Smooth muscle cell (in vitro differentiated cells): ENCODE data around the gene BGN. TPM values are rescaled to one million over a fixed set of nuclear protein-coding genes. Genes with fewer than 3 reads are reported as not detected.

Experiments used
- DNase-seq: peaks from one replicate; lab custom pipeline; 2025; ENCODE audit not compliant: unreplicated experiment; lab: John Stamatoyannopoulos, UW
- H2AFZ ChIP-seq: fragments of 200-600 bp; sonication (generic); 2 replicates; pipeline ENCODE4 v1.6.0; 2016; ENCODE audit warnings: antibody characterized with exemption, low read depth, mild to moderate bottlenecking
- H3F3A ChIP-seq: fragments of 200-600 bp; sonication (generic); 2 replicates; pipeline ENCODE4 v1.6.0; 2017; ENCODE audit warnings: antibody characterized with exemption, low read depth
- H3K27ac ChIP-seq: fragments of 200-600 bp; sonication (generic); 2 replicates; pipeline ENCODE4 v1.5.1; 2016; ENCODE audit warnings: low read depth, mild to moderate bottlenecking
- H3K27me3 ChIP-seq: fragments of 200-600 bp; sonication (generic); 2 replicates; pipeline ENCODE4 v1.6.1; 2016; ENCODE audit warnings: low read depth, mild to moderate bottlenecking
- H3K36me3 ChIP-seq: fragments of 200-600 bp; sonication (generic); 2 replicates; pipeline ENCODE4 v1.5.1; 2016; ENCODE audit warnings: low read depth
- H3K4me1 ChIP-seq: fragments of 200-600 bp; sonication (generic); 2 replicates; pipeline ENCODE4 v1.5.1; 2016; ENCODE audit warnings: low read depth
- H3K4me2 ChIP-seq: fragments of 200-600 bp; sonication (generic); 2 replicates; pipeline ENCODE4 v1.6.0; 2016; ENCODE audit warnings: mild to moderate bottlenecking
- H3K4me3 ChIP-seq: fragments of 200-600 bp; sonication (generic); 2 replicates; pipeline ENCODE4 v1.5.1; 2016; ENCODE audit warnings: mild to moderate bottlenecking
- H3K79me2 ChIP-seq: fragments of 200-600 bp; sonication (generic); 2 replicates; pipeline ENCODE4 v1.6.0; 2016; ENCODE audit warnings: low read depth, mild to moderate bottlenecking
- H3K9ac ChIP-seq: fragments of 200-600 bp; sonication (generic); 2 replicates; pipeline ENCODE4 v1.6.0; 2016; ENCODE audit warnings: low read depth
- H3K9me3 ChIP-seq: fragments of 200-600 bp; sonication (generic); replicated peaks from 2 replicates; pipeline ENCODE4 v1.5.1; 2016; ENCODE audit warnings: low read depth
- H4K20me1 ChIP-seq: fragments of 200-600 bp; sonication (generic); 2 replicates; pipeline ENCODE4 v1.6.0; 2016; ENCODE audit warnings: low read depth
- WGBS: methylation state at CpG from one replicate; pipeline ENCODE4 v1.1.7; 2016; ENCODE audit warnings: low lambda C conversion rate; 5-methylcytosine and 5-hydroxymethylcytosine counted together
- polyA plus RNA-seq: library from polyadenylated mRNA; unstranded; fragments of >200 nt; fragmentation: Nextera tagmentation; extraction: Ambion mirVana; gene quantifications from 2 replicates; pipeline ENCODE4 v1.2.1, GENCODE V29; 2016
- total RNA-seq: library from RNA; depleted of rRNA; stranded (reverse); fragments of >200 nt; gene quantifications from 2 replicates; pipeline ENCODE4 v1.2.3, GENCODE V29; 2014
- TF ChIP-seq, protein P1 (sequence below): fragments of 200-600 bp; sonication (generic); IDR thresholded peaks from 2 replicates; pipeline ENCODE4 v1.5.1; 2017; ENCODE audit warnings: borderline replicate concordance, mild to moderate bottlenecking, antibody characterized with exemption; ENCODE audit not compliant: insufficient read depth, poor library complexity, severe bottlenecking

The BGN gene
- total and polyA plus RNA-seq, 2 experiments from 2014 or later = 298 to 621 TPM

DNA sequence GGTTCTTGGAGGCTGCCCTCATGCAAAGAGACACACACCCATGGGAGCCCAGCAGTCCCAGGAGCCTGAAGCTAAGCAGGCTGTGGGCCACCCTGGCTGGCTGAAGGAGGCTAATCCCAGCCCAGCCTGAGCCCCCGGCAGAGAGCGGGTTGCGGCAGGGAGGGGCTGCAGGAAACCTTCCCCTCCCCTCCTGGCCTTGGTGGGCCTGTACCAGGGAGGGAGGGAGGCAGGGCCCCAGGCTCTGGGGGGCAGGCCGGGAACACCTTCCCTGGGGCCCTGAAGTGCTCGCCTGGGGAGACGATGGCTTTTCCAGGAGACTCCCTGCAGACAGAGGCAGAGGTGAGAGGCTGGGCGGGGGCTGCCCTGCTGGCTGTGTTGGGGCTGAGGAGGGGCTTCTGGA, 3.7 kb downstream of the BGN start:
- no peaks in the 10 kb centered on the region for H3K9me3 ChIP-seq
- H3K27me3 ChIP-seq = no peaks in the 10 kb centered on the region
- 81% methylated on average over 7 of the region's 7 CpGs for WGBS
- H3K27ac ChIP-seq = no peak overlapping the region
- H3K36me3 ChIP-seq = no peaks in the 10 kb centered on the region
- no peak overlapping the region for H3K9ac ChIP-seq
- peak overlapping the region; percentile 30 for H3K4me3 ChIP-seq
- TF ChIP-seq, protein P1, sequence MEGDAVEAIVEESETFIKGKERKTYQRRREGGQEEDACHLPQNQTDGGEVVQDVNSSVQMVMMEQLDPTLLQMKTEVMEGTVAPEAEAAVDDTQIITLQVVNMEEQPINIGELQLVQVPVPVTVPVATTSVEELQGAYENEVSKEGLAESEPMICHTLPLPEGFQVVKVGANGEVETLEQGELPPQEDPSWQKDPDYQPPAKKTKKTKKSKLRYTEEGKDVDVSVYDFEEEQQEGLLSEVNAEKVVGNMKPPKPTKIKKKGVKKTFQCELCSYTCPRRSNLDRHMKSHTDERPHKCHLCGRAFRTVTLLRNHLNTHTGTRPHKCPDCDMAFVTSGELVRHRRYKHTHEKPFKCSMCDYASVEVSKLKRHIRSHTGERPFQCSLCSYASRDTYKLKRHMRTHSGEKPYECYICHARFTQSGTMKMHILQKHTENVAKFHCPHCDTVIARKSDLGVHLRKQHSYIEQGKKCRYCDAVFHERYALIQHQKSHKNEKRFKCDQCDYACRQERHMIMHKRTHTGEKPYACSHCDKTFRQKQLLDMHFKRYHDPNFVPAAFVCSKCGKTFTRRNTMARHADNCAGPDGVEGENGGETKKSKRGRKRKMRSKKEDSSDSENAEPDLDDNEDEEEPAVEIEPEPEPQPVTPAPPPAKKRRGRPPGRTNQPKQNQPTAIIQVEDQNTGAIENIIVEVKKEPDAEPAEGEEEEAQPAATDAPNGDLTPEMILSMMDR = no peak
- H3F3A ChIP-seq = no peaks in the 10 kb centered on the region
- H2AFZ ChIP-seq = no peak overlapping the region
- H4K20me1 ChIP-seq = peaks cover 71% of the 10 kb centered on the region
- peaks cover 41% of the 10 kb centered on the region for H3K79me2 ChIP-seq
- H3K4me2 ChIP-seq = peak overlapping the region; percentile 78
- DNase-seq = no peak
- H3K4me1 ChIP-seq = no peaks in the 10 kb centered on the region

DNA sequence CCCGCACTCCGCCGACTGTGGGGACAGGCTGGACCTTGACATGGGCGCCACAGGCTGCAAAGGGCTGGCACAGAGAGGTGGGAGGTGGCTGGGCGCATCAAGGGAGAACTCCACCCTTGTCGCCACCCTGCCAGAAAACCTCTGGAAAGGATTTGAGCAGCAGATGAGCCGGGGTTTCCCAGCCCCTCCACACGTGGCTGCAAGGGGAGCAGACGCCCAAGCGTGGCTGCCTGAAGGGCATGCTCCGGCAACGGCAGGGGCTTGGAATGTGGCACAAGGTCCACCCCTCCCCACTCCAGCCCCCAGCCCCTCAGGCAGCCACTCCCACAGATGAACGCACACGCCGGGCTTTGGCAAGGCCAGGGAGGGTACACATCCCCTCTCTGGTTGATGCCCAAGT, 4.6 kb downstream of the BGN start:
- H2AFZ ChIP-seq = no peak overlapping the region
- H4K20me1 ChIP-seq = peaks cover 73% of the 10 kb centered on the region
- no peak overlapping the region for H3K27ac ChIP-seq
- 60% methylated on average over 14 of the region's 15 CpGs for WGBS
- peak overlapping the region; percentile 78 for H3K4me2 ChIP-seq
- peaks cover 41% of the 10 kb centered on the region for H3K79me2 ChIP-seq
- peak overlapping the region; percentile 10 for H3K4me3 ChIP-seq
- H3K27me3 ChIP-seq = no peaks in the 10 kb centered on the region
- no peaks in the 10 kb centered on the region for H3K4me1 ChIP-seq
- H3K36me3 ChIP-seq = no peaks in the 10 kb centered on the region
- no peak for DNase-seq
- TF ChIP-seq, protein P1 = no peak
- H3K9ac ChIP-seq = no peak overlapping the region
- H3K9me3 ChIP-seq = no peaks in the 10 kb centered on the region
- H3F3A ChIP-seq = no peaks in the 10 kb centered on the region

DNA sequence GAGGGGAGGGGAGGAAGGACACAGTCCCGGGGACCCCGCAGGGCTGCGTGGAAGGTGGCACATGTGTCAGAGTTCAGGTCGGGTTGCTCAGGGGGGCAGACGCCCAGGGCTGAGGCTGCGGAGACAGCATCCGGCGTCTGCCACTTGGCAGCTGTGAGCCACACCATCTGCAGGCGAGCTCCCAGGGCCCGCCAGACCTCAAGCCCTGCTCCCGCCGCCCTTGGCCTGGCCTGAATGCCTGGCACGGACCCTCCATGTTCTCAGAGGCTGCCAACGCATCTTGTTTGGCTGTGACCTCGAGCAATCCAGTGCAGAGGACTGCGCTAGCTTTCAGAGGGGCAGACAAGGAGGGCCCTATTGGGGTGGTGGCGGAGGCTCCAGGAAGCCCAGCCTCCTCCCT, 5.1 kb downstream of the BGN start:
- DNase-seq = no peak
- no peak overlapping the region for H2AFZ ChIP-seq
- H3K27me3 ChIP-seq = no peaks in the 10 kb centered on the region
- no peak overlapping the region for H3K9ac ChIP-seq
- H3K4me2 ChIP-seq = peak overlapping the region; percentile 78
- H3K27ac ChIP-seq = no peak overlapping the region
- TF ChIP-seq, protein P1 = no peak
- H3F3A ChIP-seq = no peaks in the 10 kb centered on the region
- H3K4me3 ChIP-seq = no peak overlapping the region
- H3K9me3 ChIP-seq = no peaks in the 10 kb centered on the region
- peaks cover 41% of the 10 kb centered on the region for H3K79me2 ChIP-seq
- no peaks in the 10 kb centered on the region for H3K36me3 ChIP-seq
- peaks cover 78% of the 10 kb centered on the region for H4K20me1 ChIP-seq
- no peaks in the 10 kb centered on the region for H3K4me1 ChIP-seq
- WGBS = 83% methylated on average over 17 of the region's 17 CpGs

DNA sequence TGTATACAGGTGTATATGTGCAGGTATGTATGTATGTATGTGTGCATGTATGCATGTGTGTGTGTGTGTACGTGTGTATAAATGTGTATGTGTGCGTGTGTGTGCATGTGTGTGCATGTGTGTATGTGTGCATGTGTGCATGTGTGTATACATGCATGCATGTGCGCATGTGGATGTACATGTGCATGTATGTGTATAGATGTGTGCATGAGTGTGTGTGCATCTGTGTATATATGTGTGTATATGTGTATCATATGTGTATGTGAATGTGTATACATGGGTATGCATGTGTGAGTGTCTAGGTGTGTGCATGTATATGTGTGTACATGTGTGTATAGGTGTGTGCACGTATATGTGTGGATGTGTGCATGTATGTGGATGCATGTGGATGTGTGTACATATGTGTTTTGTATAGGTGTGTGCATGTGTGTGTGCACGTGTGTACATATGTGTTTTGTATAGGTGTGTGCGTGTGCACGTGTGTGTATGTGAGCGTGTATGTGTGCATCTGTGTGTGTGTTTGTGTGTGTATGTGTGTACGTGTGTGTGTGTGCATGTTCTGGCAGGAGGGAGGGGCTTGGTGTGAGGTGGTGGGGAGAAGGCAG, 6.0 kb downstream of the BGN start:
- DNase-seq = no peak
- peaks cover 32% of the 10 kb centered on the region for H3K79me2 ChIP-seq
- H3K4me1 ChIP-seq = no peaks in the 10 kb centered on the region
- no peak overlapping the region for H3K9ac ChIP-seq
- H3K36me3 ChIP-seq = no peaks in the 10 kb centered on the region
- WGBS = 84% methylated on average over 8 of the region's 9 CpGs
- peaks cover 82% of the 10 kb centered on the region for H4K20me1 ChIP-seq
- H3K4me2 ChIP-seq = peak overlapping the region; percentile 78
- no peaks in the 10 kb centered on the region for H3F3A ChIP-seq
- H3K9me3 ChIP-seq = no peaks in the 10 kb centered on the region
- no peak overlapping the region for H3K27ac ChIP-seq
- no peak overlapping the region for H3K4me3 ChIP-seq
- no peak overlapping the region for H2AFZ ChIP-seq
- TF ChIP-seq, protein P1 = no peak
- H3K27me3 ChIP-seq = no peaks in the 10 kb centered on the region
